ENCODE data around the gene RNF126.

RNF126 gene

DNA sequence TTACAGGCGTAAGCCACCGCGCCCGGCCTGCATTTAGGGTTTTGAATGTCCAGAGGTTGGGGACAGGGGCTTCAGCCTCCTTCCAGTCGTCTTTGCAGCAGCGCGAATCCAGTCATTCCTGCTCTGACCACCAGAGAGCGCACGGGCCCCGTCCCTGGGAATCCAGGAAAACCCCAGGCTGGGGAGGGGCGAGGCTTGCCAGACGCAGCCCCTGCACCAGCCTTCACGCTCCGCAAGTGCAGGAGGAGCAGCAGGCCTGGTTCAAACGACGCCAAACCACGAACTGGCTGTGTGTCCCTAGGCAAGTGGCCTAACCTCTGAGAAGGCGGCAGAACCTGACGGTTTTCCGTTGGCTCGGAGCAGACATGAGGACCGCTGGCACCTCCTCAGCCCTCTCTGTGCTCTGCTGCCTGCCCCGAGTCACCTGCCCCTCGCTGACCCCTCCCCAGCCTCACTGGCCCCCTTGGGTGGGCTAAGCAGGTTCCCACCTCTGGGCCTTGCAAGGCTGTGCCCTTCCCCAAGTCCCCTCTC, 2.0 kb upstream of the RNF126 start:
- peak; percentile 92 for TF ChIP-seq CTCF (IDR thresholded peaks at IDR 0.05; ENCODE audit: borderline replicate concordance, insufficient read depth, low read depth, low read length)

GRCh38 chr19:663682-664117, 686 bp upstream of the RNF126 start:
- no peak for TF ChIP-seq CTCF (IDR thresholded peaks at IDR 0.05; ENCODE audit: borderline replicate concordance, insufficient read depth, low read depth, low read length)
- peak overlapping the region; percentile 69 for H3K4me3 ChIP-seq (ENCODE audit: low read depth, low read length)

More for the DNA sequence above, 2.0 kb upstream of the RNF126 start:
- no peak overlapping the region for H3K4me3 ChIP-seq (ENCODE audit: low read depth, low read length)

DNA sequence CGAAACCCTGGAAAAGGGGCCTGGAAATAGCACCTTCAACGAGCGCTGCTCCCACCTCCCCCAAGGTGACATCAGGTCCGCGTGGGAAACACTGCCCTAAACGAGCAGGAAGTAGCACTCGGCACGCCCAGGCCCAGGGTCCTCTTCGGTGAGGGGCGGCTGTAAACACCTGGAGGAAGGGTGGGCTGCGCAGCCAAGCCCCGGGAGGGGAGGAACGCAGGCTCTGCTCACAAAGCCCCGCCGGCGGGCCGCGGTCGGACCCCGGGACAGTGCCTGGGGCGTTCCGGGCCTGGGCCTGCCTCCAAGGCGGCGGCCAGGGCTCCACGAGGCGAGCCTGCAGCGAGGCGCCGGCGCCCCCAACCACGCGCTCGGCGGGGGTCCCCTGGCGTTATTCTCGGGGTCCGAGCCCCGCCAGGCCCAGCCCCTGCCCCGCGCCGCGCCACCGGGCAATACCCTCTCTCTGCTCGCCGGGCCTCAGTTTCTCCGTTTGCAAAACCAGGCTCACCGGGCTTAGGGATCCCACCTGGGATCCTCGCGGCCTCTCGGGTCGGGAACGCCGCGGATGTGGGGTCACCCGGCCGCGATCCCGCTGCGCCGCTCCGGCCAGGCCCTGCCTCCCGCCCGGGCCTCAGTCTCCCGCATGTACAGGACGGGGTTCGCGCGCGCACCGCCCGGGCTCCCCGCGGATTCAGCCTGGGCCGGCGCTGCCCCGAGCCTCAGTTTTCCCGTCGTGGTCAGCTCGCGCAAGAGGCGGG, 630 bp downstream of the RNF126 start:
- H3K4me3 ChIP-seq (ENCODE audit: low read depth, low read length) = peak overlapping the region; percentile 97
- no peak for TF ChIP-seq CTCF (IDR thresholded peaks at IDR 0.05; ENCODE audit: borderline replicate concordance, insufficient read depth, low read depth, low read length)

DNA sequence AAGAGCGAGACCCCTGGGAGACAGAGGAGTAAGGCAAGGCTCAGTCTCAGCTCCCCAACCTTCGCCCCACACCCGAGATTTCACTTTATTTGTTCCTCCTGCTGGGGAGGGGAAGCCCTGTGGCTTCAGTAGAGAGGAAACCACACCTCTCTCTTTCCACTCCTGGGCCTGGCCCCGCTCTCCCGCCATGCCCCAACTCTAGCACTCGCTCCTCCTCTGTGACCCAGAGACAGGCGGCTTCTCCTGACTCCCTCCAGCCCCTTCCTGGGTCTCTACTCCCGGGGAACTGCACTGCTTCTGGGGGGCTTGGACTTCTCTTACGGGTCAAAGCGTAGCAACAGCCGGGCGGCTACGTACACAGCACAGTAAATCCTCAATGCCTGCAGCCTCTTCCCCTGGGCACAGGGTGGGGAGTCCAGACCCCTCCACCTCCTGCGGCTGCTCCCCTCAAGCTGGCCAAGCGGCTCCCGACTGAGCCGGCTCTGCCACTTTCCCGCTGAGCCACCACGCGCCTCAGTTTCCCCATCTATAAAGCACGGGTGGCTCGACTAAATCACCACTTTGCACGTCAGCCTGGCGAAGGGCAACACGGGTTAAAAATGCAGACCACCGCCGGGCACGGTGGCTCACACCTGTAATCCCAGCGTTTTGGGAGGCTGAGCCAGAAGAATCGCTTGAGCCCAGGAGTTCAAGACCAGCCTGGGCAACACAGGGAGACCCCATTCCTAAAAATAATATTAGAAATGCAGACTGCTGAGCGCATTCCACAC, 1.4 kb downstream of the RNF126 start:
- TF ChIP-seq CTCF (IDR thresholded peaks at IDR 0.05; ENCODE audit: borderline replicate concordance, insufficient read depth, low read depth, low read length) = no peak

DNA sequence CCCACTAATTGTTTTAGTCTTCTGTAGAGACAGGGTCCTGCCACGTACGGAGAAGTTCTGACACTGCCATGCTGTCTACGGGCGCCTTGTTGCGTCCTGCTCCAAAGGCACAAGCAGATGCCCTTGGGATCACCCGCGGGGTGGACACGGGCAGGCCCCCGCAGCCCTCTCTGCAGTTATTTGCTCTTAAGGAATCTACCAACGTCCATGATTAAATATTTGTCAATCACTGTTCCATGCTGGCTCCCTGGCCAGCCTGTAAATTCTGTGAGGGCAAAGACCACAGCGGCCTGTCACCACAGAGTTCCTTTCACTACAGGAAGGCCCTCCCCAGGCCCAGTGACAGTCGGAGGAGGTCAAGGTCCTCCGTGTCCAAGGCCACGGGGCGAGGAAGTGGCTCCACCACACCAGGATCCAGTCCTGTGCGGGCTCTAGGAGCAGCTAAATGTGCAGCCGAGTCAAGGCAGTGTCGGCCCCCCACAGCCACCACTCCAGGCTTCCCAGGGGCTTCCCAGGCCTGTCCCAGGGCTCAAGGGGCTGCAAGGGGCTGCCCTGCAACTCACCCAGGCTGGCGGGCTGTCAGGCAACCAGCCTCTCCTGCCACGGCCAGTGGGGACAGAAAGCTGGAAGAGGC, 2.1 kb downstream of the RNF126 start:
- TF ChIP-seq CTCF (IDR thresholded peaks at IDR 0.05; ENCODE audit: borderline replicate concordance, insufficient read depth, low read depth, low read length) = no peak
- H3K4me3 ChIP-seq (ENCODE audit: low read depth, low read length) = peak overlapping the region; percentile 97

More for the DNA sequence above, 1.4 kb downstream of the RNF126 start:
- peak overlapping the region; percentile 97 for H3K4me3 ChIP-seq (ENCODE audit: low read depth, low read length)

DNA sequence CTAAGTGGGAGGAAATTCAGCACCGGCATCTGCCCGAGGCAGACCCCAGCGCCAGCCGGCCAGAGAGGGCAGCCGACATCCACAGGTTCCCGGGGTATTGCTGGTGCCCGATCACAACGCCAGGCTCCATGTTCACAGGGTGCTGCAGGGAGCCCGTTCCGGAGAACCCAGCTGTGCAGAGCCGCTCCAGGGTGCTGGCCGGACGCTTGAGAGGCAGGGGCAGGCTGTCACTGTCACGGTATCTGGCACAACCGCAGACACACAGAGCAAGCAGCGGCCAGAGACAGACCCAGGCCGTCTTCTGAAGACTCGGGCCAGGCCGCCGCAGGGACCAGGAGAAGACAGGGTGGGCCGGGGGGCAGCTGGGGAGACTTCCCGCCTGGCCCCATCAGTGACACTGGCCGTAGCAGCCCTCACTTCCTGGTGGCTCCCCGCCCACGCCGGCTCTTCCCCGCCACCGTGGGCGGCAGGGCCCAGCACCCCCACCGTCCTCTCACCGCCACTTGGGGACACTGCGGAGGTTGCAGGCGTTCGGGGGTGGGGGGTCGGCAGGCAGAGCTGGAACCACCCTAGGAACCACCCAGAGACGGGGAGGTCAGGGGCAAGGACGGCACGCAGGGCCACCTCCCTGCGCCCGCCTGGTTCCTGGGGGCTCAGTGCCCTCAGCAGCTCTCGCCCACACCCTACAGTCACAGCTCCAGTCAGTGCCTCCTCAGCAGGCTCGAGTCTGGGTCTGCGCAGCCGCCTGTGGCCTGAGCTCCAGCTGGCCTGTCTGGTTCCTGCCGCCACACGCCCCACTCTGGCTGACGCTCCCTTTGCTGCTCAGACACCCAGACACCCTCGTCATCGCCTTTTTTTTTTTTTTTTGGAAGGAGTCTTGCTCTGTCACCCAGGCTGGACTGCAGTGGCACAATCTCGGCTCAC, 3.8 kb downstream of the RNF126 start:
- H3K4me3 ChIP-seq (ENCODE audit: low read depth, low read length) = no peak overlapping the region

More for the DNA sequence above, 3.8 kb downstream of the RNF126 start:
- TF ChIP-seq CTCF (IDR thresholded peaks at IDR 0.05; ENCODE audit: borderline replicate concordance, insufficient read depth, low read depth, low read length) = no peak

All from GM12875 (cell line).